ENCODE data around the gene TSSC4.

Gene TSSC4

DNA sequence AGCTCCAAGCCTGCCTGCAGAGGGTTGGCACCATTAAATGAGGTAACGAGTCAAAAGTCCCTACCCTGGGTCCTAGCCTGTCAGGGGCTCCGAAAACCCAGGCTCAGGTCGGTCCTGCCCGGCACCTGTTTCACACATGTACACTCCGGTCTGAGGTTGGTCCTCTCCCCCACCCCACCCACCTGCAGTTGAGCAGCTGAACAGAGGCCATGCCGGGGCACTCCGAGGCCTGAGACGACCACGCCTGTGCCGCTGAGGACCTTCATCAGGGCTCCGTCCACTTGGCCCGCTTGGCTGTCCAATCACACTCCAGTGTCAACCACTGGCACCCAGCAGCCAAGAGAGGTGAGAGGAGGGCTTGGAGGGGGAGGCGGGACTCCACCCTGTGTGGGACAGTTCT, 1.6 kb downstream of the TSSC4 start:
- DNase-seq, result no peak

- no peak for DNase-seq
These were observed 2.5 kb downstream of the TSSC4 start for GRCh38 chr11:2402890-2403645.

DNA sequence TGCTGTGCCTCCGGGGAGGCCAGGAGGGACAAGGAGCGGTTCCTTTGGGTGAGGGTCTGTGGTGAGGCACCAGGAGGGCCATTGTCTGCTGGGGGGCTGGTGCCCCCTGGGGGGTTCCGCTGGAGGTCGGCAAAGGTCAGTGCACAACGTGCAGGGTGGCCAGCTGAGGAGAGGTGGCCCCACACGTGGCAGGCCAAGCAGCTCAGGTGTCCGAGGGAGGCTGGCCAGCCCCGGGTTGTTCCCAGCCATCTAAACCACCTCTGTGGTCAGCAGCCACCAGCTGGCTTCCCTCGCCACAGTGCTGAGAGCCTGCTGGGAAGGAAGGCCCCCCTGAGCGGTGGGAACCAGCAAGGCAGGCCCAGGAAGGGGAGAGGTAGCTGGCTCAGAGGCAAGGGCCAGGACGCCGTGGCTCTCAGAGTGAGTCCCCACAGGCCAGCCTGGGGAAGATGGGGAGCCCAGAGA, 4.2 kb downstream of the TSSC4 start:
- no peak for DNase-seq

DNA sequence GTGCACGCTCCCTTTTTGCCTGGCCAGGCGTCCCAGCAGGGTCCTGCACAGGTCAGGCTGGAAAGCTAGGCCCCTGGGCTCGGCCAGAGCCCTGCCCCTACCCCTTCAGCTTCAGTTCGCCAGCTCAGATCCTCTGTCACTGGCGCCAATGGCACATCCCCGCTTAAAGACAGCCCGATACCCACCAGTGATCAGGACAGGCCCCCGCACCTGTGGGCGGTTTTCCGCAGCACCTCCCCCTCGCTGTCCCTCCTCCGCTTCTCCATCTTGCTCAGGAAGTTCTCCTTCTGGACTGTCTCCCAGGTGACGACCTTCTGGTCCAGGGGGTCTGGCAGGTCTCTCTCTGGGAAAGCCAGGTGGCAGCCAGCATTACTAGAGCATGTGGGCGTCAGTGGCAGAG, 5.9 kb downstream of the TSSC4 start:
- no peak for DNase-seq

- DNase-seq, result no peak
These were observed 6.4 kb downstream of the TSSC4 start for GRCh38 chr11:2406878-2407410.

DNA sequence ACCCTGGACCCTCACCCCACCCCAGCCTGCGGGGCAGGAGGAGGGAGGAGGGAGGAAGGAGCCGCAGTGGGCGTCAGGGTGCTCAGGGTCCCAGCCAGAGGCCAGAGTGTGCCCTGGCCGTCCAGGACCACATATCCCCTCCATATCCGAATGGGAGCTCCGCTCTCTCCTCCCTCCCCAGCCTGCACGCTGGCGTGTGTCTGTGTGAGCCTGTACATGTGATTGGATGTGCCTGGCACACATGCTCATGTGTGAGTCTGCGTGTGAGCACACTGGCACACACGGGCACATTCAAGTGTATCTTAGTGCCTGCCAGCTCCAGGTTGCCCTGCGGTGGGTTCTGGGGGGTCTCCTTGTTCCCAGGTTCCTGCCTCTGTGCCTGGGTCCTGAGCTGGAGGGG, 8.1 kb downstream of the TSSC4 start:
- no peak for DNase-seq

GRCh38 chr11:2409126-2409525, 8.6 kb downstream of the TSSC4 start:
- DNase-seq, result no peak

- DNase-seq, result no peak
These were observed 9.3 kb downstream of the TSSC4 start for GRCh38 chr11:2409611-2410468.

DNA sequence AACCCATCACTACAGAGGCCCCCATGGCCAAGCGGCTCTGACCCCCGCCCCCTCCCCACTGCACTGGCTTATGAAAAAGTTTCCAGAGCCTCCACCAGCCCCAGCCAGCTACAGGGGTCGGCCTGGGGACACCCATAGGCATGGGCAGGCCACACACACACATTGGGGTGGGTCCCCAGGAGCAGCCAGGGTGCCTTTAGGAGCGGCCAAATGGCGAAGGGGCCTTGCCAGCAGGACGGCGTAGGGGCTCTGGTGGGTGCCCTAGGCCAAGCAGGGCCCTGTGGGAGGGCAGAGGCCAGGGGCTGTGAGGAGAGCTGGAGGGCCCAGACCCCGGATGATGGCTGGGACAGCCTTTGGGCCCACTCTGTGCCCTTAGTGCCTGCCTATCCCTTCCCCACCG, 10.1 kb downstream of the TSSC4 start:
- DNase-seq, result no peak

DNA sequence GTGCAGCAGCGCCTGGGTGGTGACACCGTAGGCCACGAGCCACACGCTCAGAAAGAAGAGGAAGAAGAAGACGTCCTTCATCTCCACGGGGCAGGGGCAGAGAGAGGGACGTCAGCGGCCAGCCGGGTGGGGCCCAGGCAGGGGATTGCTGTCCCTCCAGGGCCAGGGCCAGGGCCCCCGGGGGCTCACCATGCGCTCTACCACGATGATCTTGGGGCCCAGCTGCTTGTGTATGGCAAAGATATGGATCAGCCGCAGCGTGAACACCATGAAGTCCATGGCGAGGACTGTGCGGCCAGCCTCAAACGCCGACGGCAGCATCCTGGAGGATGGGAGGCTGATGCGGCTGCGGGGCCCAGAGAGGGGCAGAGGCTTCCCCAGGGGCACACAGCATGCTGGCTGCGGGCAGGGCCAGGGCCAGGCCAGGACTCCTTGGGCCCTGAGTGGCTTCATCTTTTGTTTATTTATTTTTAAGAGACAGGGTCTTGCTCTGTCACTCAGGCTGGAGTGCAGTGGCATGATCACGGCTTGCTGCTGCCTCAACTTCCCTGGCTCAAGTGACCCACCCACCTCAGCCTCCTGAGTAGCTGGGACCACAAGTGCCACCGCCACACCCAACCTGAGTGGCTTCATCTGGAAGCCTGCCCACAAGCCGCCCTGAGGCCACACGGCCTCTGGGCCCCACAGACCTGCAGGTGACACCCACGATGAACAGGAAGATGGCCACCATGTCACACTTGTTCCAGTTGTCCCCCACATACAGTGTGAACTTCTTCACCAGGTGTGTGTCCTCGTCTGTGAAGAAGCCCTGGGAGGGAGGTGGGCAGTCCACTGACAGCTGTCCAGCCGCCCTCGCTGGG, 11.1 kb downstream of the TSSC4 start:
- DNase-seq, result no peak

DNA sequence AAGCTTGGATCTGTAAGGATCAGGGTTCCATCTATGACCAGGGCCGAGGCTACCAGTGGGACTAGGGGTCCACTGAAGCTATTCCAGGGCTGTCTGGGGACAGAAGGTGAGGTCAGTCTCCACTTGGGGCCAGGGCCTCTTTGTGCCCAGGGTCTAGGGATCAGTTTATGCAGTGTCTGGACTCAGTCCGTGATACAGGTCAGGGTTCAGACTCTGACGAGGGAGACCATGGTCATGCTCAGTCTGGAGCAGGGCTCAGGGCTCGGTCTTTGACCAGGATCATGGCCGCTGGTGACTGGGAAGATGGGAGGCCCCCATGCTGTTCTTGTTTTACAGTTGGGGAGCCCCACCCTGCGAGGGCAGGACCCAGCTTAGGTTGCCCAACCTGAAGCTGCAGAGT, 11.8 kb downstream of the TSSC4 start:
- DNase-seq, result no peak

- no peak for DNase-seq
These were observed 13.4 kb downstream of the TSSC4 start for GRCh38 chr11:2413742-2414579.

GRCh38 chr11:2414616-2415015, 14.1 kb downstream of the TSSC4 start:
- DNase-seq, result no peak

GRCh38 chr11:2415171-2415570, 14.6 kb downstream of the TSSC4 start:
- no peak for DNase-seq

- no peak for DNase-seq
These were observed 15.2 kb downstream of the TSSC4 start for GRCh38 chr11:2415601-2416380.

GRCh38 chr11:2416765-2417164, 16.2 kb downstream of the TSSC4 start:
- DNase-seq, result no peak

GRCh38 chr11:2417856-2418692, 17.5 kb downstream of the TSSC4 start:
- DNase-seq, result no peak

GRCh38 chr11:2418693-2419360, 18.3 kb downstream of the TSSC4 start:
- DNase-seq, result no peak
